ENCODE data around the gene TRIM24.
"Not testable (repeated sequence)": the region's sequence is repeated elsewhere in the genome, so short reads cannot be mapped to it uniquely, and the experiment has no call there.

TRIM24 gene

GRCh38 chr7:138460649-138461607 is 869 bp downstream of the TRIM24 start:
- DNase-seq (ENCODE audit: low read depth in 2 of 2), result peak; percentile 38 to 53

GRCh38 chr7:138463291-138463618 is 3.2 kb downstream of the TRIM24 start:
- DNase-seq (ENCODE audit: low read depth in 2 of 2), result not testable (repeated sequence)

- DNase-seq (ENCODE audit: low read depth in 2 of 2), result no peak
These were observed 5.0 kb downstream of the TRIM24 start for GRCh38 chr7:138465046-138465445.

- not testable (repeated sequence) for DNase-seq (ENCODE audit: low read depth in 2 of 2)
These were observed 6.2 kb downstream of the TRIM24 start for GRCh38 chr7:138466069-138466756.

GRCh38 chr7:138468244-138469123 is 8.4 kb downstream of the TRIM24 start:
- no peak for DNase-seq (ENCODE audit: low read depth in 2 of 2)

GRCh38 chr7:138470391-138471157 is 10.5 kb downstream of the TRIM24 start:
- DNase-seq (ENCODE audit: low read depth in 2 of 2), result no peak

GRCh38 chr7:138472292-138473079 is 12.4 kb downstream of the TRIM24 start:
- no peak for DNase-seq (ENCODE audit: low read depth in 2 of 2)

GRCh38 chr7:138475377-138475776 is 15.3 kb downstream of the TRIM24 start:
- DNase-seq (ENCODE audit: low read depth in 2 of 2), result no peak

- no peak for DNase-seq (ENCODE audit: low read depth in 2 of 2)
These were observed 17.1 kb downstream of the TRIM24 start for GRCh38 chr7:138477081-138477578.

- no peak for DNase-seq (ENCODE audit: low read depth in 2 of 2)
These were observed 17.5 kb downstream of the TRIM24 start for GRCh38 chr7:138477581-138477980.

GRCh38 chr7:138478499-138478908 is 18.4 kb downstream of the TRIM24 start:
- DNase-seq (ENCODE audit: low read depth in 2 of 2), result no peak

- DNase-seq (ENCODE audit: low read depth in 2 of 2), result no peak
These were observed 20.5 kb downstream of the TRIM24 start for GRCh38 chr7:138480527-138480926.

- no peak for DNase-seq (ENCODE audit: low read depth in 2 of 2)
These were observed 21.7 kb downstream of the TRIM24 start for GRCh38 chr7:138481447-138482380.

- DNase-seq (ENCODE audit: low read depth in 2 of 2), result no peak
These were observed 23.5 kb downstream of the TRIM24 start for GRCh38 chr7:138483531-138483930.

GRCh38 chr7:138485508-138485907 is 25.4 kb downstream of the TRIM24 start:
- DNase-seq (ENCODE audit: low read depth in 2 of 2), result not testable (repeated sequence)

- DNase-seq (ENCODE audit: low read depth in 2 of 2), result not testable (repeated sequence)
These were observed 29.1 kb downstream of the TRIM24 start for GRCh38 chr7:138489139-138489538.

- DNase-seq (ENCODE audit: low read depth in 2 of 2), result no peak
These were observed 31.7 kb downstream of the TRIM24 start for GRCh38 chr7:138491612-138492386.

GRCh38 chr7:138492423-138492822 is 32.4 kb downstream of the TRIM24 start:
- DNase-seq (ENCODE audit: low read depth in 2 of 2), result no peak

All from stimulated activated CD4-positive, alpha-beta T cell treated with anti-CD3 and anti-CD28 coated beads, Interleukin-1b, Interleukin-23, amount 100 ng/mL, for 4 hours (primary cell).